ENCODE results near the gene AUTS2. TPM values are rescaled to one million over a fixed set of nuclear protein-coding genes. Genes with fewer than 3 reads are reported as not detected.

AUTS2 gene
- total RNA-seq, 1 experiment from 2014 or later, result 4.6 TPM

GRCh38 chr7:69816501-69816900, 218.2 kb downstream of the AUTS2 start:
- DNase-seq (ENCODE audit: low read depth), result no peak

DNA sequence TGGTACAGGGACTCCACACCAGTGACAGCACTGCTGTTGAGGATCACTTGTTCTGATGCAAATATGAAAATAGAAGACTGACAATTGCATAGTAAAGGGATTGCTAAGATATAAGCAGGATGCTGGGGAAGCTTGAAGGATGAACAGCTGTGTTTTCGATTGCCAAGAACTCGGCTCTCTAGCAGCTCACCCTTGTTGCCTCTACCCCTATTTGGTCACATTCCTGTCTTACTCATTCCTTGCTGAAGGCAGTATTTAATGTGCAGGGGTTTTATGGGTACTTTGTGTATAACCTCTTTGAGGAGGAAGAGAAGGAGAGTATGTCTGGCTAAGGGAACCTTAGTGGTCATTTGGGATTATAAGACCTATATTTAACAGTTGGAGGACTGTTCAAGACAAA, 218.8 kb downstream of the AUTS2 start:
- DNase-seq (ENCODE audit: low read depth), result no peak

GRCh38 chr7:69817841-69818635, 219.8 kb downstream of the AUTS2 start:
- no peak for DNase-seq (ENCODE audit: low read depth)

GRCh38 chr7:69818636-69819332, 220.5 kb downstream of the AUTS2 start:
- DNase-seq (ENCODE audit: low read depth), result no peak

- no peak for DNase-seq (ENCODE audit: low read depth)
Measured at GRCh38 chr7:69819333-69819705, 221.0 kb downstream of the AUTS2 start.

DNA sequence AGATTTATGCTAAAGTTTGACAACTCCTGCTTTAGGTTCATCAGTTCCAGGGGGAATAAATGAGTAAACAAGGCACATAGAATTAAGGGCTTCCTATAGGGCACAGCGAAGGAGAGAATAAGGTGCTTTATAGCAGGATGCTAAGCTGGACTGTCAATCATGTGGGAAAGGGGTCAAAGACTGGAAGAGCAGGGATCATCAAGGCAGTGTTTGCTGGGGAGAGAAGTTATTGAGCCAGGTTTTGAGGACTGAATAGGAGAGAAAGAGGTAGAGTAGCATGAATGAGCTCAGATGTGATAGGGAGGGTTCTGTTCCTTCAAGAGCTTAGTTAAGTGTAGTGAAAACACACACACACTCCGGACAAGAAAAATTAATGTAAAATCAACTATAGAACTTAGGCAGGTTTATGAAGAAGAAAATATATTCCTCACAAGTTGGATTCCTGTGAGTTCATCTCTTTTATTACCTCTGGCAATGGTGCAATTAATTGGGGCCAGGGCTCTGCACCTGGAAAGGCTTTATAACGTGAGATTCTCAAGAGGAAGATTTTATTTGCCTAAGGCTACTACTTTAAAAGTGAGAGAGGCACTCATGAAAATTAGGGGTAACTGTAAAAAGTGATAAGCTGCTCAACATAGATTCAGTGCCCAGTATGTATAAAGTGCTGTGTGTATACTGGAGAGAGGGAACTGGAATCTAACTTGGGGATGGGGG, 222.4 kb downstream of the AUTS2 start:
- no peak for DNase-seq (ENCODE audit: low read depth)

DNA sequence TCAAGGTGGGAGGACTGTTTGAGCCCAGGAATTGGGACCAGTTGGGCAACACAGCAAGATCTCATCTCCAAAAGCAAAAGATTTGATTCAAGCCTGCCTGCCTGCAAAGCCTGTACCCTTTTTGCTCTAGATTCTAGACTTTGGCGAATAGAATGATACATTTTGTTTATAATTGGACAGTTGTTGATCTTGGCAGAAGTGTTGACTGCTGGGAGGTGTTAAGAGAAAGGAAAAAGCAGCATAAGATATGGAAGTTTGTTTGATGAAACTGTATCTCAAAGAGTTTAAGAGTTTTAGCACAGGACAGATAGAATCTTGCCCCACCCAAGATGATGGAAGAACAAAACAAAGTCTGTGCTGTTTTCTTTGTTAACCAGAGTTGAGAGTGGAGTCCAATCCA, 224.1 kb downstream of the AUTS2 start:
- no peak for DNase-seq (ENCODE audit: low read depth)

DNA sequence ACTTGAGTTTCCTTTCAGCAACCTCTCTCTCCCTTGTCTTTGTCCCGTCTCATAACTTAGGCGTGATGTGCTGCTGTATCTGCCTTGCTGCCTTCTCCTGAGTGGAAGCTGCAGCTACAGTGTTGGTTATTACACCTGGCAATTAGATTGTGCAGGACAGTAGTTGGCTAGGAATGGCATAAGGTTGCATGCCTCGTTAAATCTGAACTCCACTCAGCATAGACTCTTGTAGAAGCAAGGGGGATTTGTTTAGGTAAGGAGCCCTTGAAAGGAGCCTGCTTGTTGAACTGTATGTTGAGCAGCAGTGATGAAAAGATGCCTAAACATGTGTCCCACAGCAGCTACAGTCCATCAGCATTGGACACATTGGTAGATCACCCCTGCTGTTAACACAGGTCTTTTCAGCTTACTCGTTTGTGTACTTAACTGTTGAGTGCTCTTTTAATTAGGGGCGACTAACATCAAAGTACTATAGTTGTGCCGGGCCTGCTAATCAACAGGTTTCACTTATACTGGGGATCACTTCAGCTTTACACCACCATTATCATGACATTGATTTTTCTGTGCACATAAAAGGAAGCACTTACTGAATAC, 225.0 kb downstream of the AUTS2 start:
- DNase-seq (ENCODE audit: low read depth), result no peak

GRCh38 chr7:69825113-69825972, 227.1 kb downstream of the AUTS2 start:
- no peak for DNase-seq (ENCODE audit: low read depth)

- no peak for DNase-seq (ENCODE audit: low read depth)
Measured at GRCh38 chr7:69826283-69826682, 228.0 kb downstream of the AUTS2 start.

DNA sequence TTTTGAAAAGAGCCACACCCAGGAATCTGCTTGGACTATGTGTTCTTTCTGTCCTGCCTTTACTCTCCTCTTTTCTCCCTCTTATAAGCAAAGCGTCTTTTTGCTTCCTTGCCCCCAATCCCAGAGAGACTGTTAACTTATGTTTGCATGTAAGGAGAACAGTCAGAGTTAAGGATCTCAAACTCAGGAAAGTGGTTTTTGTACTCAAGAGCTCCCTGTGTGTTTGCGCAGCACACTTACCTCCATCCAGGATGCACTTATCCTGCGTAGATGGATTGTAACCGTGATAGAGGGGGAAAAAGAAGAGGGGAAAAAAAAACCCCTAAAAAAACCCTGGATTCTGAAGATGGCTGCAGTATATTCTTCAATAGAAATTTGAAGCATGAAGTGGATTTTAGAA, 228.9 kb downstream of the AUTS2 start:
- DNase-seq (ENCODE audit: low read depth), result no peak

DNA sequence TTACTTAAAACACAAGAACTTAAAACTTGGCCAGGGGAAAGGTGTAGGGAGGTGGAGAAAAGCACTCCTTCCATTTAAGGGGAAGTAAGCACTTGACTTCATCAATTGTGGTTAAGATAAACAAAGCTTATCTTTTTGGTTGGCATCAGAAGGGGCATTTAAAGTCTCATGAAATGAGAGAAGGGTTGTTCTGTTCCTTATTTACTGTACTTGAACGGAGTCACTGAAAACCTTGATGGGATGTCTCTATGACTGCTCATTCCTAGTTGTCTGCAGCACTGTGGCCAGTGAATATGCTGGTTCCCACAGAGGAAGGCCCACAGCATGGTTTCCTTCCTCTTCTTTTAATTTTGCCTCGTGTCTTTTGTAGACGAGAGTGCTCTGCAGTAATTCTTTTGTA, 229.3 kb downstream of the AUTS2 start:
- no peak for DNase-seq (ENCODE audit: low read depth)

DNA sequence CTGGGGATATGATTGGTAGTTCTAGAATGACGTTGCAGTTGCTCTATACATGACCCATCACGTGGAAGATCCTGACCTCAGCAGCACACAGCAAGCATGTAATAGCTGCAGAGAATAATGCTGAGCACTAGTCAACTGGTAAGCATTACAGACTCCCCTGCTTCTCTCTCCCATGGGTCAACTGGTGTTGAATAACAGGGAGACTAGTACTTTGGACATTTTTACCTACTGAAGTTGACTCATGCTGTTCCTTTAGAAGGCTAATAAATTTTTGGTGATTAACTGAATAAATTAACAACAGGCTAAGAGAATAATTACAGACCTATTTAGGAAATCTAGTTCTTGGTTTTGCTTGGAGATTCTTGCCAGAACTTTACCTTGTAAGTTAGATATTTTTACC, 234.1 kb downstream of the AUTS2 start:
- no peak for DNase-seq (ENCODE audit: low read depth)

- no peak for DNase-seq (ENCODE audit: low read depth)
Measured at GRCh38 chr7:69833964-69834363, 235.7 kb downstream of the AUTS2 start.

- DNase-seq (ENCODE audit: low read depth), result no peak
Measured at GRCh38 chr7:69836702-69837101, 238.4 kb downstream of the AUTS2 start.

- DNase-seq (ENCODE audit: low read depth), result no peak
Measured at GRCh38 chr7:69837387-69838068, 239.3 kb downstream of the AUTS2 start.

GRCh38 chr7:69839782-69840181, 241.5 kb downstream of the AUTS2 start:
- no peak for DNase-seq (ENCODE audit: low read depth)

DNA sequence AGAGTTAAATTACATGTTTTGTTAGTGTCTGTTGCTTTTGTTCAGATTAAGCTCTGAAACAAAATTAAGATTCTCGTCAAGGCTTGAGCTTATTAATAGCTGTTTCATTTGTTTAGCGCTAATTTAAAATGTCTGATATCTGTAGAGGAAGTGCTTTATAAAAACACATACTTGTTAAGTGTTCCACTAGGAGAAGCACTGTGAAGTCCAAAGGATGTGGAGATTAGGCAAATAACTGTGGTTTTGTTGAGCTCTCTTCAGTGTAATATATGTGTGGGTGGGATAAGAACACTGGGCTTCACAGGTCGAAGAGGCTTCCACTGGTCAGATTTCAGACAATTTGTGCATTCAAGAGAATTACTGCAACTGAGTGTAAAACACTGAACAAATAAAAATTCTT, 242.0 kb downstream of the AUTS2 start:
- DNase-seq (ENCODE audit: low read depth), result no peak

- DNase-seq (ENCODE audit: low read depth), result no peak
Measured at GRCh38 chr7:69843653-69844052, 245.4 kb downstream of the AUTS2 start.

GRCh38 chr7:69844264-69844868, 246.1 kb downstream of the AUTS2 start:
- no peak for DNase-seq (ENCODE audit: low read depth)

Measured in LHCN-M2 (cell line).